Stimulated activated CD8-positive, alpha-beta memory T cell treated with anti-CD3 and anti-CD28 coated beads, Interleukin-4, amount 100 ng/mL, for 4 hours (primary cell): Measurements from ENCODE around the gene CMPK2.
"Not testable (repeated sequence)": the region's sequence is repeated elsewhere in the genome, so short reads cannot be mapped to it uniquely, and the experiment has no call there.

ENCODE experiments used
- DNase-seq, 2 donors: peaks; one replicate each; pipeline ENCODE4 v3.0.0-alpha.2; 2020; ENCODE audit warnings: low read depth in 2 of 2, low spot score in 1 of 2

Gene CMPK2

DNA sequence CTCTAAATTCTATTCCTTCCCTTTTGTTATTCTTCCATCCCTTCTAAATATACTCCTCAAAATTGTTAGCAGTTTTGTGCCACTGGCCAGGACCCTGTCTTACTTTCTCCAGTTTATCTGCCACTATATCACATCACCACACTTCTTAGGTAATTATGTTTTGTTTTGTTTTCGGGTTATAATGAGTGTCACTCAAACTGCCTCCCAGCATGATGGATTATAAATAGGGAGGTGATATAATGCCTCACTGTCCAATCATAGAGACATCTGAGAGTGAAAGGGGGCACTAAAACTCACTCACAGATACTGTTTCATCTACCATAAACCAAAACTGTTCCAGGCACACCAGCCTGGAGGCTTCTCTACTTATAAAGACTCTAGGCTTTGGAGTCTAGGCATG lies 15.3 kb upstream of the CMPK2 start:
- no peak for DNase-seq

DNA sequence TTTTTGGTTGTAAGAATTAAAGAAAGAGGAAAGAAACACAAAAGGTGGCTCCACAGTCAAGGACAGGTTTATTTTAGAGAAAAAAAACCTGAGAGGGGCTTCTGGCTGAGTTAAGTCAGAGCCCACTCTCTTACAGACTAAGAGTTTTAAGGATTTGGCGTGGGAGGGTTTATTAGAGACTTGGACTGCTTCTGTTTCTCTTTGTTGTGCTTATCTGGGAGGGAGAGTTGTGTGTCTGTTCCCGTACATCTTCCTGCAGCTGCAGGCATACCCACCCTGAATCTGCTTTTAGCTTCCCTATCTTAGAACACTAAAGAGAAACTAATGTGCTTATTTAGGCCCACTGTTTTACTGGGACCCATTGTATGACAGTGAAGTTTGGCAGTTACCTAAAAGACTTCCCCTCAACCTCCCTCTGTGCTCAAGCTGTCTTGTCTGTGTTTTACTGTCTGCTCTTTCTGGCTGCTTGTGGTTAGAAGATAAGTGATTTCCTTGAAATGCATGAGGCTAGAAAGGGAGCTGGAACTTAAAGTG lies 14.6 kb upstream of the CMPK2 start:
- no peak for DNase-seq

DNA sequence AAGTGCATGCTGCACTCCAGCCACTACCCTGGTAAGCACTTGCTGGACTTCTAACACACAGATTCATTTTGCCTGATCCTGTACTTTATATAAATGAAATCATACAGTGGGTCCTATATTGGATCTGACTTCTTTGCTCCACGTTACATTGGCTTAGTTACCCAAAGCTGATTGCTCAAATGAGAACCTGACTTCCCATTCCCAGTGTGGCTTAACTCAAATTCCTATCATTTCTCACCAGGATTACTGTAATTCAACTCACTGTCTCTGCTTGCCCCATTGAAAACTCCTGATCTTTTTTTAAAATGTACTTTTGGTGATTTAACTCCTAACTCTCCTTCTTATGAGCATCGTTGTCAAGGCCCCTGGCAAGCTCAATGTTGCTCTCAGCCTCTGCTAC lies 13.3 kb upstream of the CMPK2 start:
- no peak for DNase-seq

DNA sequence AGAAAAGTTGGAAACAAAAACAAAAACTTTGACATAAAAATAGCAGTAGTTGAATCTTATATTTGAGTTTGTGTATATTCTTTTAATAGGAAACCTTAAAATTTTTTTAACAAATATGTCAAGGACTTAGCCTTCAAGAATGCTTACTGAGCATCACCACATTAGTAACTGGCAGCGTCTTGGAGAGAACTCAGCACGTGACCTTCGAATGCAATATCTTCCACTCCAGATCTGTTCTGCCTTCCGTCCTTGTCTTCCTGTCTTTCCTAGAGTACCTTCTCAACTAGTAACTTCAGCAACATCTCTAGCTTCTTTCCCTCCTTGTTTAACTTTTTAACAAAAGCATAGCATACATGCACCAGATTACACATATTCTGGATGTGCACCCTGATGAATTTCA lies 12.8 kb upstream of the CMPK2 start:
- DNase-seq = no peak

DNA sequence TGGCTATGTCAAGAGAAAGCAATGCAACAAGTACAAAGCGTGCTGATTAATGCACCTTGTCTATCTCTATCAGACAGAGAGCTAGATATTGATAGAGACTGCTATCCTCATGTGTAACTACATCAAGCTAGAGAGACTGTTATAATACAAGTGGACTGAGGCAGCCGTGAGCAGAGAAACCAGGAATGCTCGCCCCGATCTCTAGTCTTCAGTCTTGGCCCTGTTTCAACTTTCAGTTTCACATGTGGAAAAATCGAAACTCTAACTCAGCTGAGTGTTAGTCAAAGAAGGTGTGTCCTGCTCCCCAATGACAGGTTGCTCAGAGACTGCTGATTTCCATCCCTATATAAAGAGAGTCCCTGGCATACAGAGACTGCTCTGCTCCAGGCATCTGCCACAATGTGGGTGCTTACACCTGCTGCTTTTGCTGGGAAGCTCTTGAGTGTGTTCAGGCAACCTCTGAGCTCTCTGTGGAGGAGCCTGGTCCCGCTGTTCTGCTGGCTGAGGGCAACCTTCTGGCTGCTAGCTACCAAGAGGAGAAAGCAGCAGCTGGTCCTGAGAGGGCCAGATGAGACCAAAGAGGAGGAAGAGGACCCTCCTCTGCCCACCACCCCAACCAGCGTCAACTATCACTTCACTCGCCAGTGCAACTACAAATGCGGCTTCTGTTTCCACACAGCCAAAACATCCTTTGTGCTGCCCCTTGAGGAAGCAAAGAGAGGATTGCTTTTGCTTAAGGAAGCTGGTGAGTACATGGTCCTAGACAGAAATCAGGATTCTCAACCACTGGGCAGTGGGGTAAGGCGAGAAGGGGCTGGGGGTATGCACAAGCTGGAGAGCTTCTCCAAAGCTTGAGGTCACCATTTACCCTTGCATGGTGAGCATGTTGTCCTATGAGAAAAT lies 11.9 kb upstream of the CMPK2 start, which contains the start of gene RSAD2:
RSAD2 (plus strand) TSS at position 376 of the 903 bp plus-strand sequence; CDS start at position 400, 24 bp downstream.
- no peak for DNase-seq

DNA sequence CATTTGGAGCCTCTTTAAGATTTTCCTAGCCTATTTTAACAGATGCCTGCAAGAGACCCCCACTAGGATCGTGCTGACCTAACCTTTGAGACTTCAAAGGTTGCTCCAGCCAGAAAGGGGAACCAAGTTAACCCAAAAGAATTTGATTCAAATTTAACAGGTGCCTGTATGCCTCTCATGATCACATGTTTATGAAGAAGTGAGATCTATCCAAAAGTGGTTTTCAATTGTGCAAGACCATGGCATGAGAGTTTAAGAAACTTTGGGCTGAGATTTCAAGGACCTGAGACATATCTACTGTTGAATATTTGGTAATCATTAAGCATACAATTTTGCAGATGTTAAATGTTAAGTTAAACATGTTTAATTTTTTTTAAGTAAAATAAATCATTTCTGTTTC lies 10.6 kb upstream of the CMPK2 start:
- DNase-seq = no peak

DNA sequence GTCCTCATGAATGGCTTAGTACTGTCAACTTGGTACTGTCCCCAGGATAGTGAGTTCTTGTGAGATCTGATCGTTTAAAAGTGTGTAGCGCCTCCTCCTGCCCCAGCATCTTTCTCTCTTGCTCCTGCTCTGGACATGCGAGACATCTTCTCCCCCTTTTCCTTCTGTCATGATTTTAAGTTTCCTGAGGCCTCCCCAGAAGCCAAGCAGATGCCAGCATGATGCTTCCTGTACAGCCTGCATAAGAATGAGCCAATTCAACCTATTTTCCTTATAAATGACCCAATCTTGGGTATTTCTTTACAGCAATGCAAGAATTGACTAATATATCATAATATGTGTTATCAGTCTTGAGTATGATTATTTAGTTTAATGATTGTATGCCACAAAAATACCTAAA lies 8.3 kb upstream of the CMPK2 start:
- DNase-seq = no peak

DNA sequence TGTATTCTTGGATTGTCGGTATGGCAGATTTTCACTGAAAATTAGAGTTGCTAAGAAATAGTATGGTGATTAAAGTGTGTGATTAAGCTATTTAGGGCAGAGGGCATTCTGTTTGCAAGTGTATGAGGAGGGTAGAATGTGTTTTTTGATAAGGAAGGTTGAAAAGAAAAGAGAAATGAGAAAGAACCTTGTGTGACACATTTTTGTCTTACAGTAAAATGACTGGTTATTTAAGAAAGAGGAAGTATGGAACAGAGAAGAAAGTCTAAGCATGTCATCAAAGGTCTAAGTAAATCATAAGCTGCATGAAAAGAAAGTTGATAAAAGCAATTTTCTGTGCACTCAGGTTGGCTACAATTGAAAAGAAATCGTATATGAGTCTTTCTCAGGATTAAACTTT lies 6.7 kb upstream of the CMPK2 start:
- DNase-seq = no peak

DNA sequence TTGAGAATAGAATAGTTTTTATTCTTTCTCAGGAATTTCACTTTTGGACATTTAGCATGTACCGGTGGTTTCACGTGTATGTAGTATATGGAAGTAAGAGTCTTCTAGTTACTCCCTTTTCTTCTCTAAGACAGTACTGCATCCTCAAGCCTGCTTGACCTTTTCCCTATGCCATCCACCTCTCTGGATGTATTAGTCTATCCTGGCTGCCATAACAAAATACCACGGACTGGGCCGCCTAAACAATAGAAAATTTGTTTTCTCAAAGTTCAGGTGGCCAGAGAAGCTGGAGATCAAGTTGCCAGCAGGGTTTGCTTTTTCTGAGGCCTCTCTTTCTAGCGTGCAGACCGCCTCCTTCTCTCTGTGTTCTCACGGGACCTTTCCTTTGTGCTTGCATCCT lies 1.3 kb upstream of the CMPK2 start:
- DNase-seq = no peak

DNA sequence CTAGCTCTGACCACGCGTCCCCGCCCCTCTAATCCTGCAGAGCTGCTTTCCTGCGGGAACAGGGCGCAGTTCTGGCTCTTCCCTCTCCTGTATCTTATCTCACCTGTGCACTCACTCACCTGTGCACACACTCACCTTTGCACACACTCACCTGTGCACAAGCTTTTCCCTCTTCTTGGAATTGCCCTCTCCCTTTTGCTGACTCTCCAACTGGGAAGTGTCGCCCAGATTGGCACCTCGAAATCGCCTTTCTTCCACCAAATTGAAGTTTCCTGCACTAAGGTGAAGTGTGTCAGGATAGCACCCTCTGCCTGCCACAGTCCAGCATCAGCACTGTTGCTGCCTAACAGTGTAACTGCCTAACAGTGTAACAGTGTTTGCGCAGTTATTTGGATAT lies 566 bp upstream of the CMPK2 start:
- no peak for DNase-seq

DNA sequence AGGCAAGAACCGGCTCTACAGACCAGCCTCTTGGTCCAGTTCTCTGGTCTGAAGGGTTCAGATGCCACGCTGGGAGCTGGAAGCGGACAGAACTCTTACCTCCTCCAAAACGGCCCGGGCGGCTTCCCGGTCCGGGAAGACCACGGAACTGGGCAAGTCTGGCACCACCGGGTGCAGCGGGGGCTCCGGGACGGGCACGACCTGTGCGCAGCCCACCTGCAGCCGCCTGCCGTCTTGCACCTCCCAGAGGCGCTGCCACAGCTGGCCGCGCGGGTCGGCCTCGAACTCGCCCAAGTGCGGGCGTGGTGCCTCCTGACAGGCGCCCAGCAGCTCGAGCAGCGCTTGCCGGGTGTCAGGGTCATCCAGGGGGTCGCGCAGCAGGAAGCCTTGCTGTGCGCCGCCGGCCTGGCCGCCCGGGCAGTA lies 773 bp downstream of the CMPK2 start:
- no peak for DNase-seq

DNA sequence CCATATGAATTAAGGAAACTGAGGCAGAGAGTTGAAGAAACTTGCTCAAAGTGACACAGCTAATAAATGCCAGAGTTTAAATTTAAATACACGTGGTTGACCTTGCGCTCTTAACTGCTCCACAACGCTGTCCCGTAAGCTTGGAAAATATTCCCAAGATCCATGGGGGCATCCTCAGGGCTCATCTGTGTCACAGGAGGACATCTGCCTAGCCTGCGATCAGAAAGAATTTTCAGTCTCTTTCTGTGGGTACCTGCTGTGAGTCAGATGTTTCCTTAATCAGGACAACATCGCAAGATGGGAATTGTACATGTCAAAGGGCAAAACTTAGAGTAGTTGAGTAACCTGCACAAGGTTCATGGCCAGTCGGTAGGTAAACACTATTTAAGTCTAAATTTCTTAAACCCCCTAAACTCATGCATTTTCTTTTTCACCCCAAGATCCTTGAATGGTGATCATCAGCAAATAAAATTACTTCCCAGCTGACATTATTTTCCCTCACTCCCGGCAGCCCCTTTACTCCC lies 1.4 kb downstream of the CMPK2 start:
- DNase-seq = no peak

DNA sequence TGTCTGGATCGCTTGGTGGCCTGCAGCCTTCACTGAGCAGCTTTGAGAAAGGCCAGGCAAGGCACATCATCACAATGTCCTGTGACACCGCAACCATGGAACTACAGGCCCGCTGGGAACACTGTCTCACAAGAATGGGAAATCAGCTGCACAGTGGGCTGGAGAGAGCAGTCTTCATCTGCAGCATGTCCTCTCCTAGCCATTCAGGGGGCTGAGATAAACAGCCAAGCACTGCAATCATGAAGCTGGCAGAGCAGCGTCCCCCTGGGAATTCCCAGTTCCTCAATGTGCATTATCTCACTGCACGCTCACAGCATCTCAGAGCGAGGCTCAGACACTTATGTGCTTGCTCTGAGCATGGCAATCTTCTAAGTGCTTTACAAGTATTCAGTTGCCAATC lies 1.9 kb downstream of the CMPK2 start:
- no peak for DNase-seq

DNA sequence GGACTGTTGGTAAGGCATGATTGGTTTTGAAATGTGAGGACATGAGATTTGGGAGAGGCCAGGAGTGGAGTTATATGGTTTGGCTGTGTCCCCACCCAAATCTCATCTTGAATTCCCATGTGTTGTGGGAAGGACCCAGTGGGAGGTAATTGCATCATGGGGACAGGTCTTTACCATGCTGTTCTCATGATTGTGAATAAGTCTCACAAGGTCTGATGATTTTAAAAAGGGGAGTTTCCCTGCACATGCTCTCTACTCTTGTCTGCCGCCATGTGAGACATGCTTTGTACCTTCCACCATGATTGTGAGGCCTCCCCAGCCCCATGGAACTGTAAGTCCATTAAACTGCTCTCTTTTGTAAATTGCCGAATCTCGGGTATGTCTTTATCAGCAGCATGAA lies 5.4 kb downstream of the CMPK2 start:
- DNase-seq = no peak

DNA sequence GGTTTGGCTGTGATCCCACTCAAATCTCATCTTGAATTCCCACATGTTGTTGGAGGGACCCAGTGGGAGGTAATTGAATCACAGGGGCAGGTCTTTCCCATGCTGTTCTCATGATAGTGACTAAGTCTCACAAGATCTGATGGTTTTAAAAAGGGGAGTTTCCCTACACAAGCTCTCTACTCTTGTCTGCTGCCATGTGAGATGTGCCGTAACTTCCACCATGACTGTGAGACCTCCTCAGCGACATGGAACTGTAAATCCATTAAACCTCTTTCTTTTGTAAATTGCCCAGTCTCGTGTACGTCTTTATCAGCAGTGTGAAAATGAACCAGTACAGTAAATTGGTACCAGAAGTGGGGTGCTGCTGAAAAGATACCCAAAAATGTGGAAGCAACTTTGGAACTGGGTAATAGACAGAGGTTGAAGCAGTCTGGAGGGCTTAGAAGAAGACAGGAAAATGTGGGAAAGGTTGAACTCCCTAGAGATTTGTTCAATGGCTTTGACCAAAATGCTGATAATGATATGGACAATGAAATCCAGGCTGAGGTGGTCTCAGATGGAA lies 7.2 kb downstream of the CMPK2 start:
- not testable (repeated sequence) for DNase-seq

DNA sequence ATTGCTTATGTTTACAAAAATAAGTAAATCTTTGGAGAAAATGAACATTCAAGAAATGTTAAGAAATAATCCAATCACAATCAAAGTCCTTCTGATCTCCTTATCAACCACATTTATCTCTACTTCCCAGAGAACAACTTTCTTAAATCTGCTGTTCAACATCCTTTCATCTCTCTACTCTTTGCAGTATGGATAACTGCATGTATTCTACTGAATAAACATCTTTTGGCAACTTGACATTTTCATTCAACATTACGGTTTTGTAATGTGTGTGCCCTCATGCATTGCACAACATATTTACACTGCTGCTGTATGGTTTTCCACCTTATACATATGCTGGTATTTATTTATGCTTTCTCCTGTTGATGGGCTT lies 9.2 kb downstream of the CMPK2 start:
- no peak for DNase-seq

DNA sequence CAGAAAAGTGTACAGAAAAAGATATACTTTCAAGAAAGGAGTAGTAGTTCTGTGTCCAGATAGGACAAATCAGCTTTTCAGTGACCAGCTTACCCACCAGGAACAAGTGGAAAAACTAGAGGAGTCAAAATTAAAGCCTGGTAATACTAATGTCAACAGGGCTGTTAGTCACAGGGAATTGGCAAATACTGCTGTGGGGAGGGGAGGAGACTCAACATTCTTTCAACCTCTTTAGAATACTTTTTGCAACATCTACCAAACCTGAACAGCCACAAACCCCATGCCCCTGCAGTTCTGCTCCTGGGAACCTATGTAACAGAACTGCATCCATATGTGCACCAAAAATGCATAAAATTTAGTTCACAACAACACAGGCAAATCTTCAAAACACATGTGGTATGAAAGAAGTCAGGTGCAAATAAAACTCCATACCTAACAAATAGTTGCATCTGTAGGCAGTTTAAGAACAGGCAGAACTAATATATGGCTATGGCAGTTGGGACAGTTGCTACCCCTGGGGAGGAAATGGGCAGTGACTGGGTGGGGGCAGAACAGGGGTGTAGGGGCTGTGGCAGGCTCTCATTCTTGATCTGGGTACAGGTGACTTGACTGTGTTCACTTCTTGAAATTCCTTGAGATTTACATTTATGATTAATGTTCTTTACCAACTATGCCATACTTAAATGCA lies 9.7 kb downstream of the CMPK2 start:
- DNase-seq = no peak

DNA sequence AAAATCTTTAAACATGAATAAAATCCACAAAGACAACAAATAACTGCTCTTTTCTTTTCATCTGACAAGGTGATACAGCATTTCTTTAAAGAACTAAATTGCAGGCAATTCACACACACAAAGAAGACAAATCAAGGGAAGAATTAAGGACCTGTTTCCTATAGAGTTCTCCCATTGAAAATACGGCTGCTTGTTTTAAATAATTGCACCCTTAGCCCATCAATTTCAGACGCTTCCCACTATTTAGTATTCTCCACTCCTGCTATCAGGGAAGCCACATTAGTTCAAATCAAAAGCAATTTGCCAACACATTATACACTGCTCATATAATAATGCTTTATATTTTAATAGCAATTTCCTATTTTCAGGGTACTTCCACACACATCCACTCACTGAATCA lies 11.3 kb downstream of the CMPK2 start:
- DNase-seq = no peak

DNA sequence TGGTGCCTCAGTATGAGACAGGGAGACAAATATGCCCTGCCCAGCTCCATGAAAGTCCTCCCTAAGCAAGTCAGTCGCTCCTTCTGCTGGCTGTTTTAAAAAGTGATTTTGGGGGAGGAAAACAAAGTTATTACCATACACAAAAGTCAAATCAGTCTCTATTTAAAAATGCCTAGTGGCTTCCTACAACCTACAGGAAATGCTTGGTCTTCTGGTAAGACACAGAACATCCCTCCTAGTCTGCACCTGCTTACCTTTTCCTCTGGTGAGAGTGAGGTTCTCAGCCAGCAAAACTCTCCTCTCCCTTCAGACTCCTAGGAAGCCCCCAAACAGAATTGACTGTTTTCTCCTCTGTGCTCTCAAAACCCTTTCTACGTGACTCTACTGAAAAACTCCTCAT lies 13.5 kb downstream of the CMPK2 start:
- no peak for DNase-seq

DNA sequence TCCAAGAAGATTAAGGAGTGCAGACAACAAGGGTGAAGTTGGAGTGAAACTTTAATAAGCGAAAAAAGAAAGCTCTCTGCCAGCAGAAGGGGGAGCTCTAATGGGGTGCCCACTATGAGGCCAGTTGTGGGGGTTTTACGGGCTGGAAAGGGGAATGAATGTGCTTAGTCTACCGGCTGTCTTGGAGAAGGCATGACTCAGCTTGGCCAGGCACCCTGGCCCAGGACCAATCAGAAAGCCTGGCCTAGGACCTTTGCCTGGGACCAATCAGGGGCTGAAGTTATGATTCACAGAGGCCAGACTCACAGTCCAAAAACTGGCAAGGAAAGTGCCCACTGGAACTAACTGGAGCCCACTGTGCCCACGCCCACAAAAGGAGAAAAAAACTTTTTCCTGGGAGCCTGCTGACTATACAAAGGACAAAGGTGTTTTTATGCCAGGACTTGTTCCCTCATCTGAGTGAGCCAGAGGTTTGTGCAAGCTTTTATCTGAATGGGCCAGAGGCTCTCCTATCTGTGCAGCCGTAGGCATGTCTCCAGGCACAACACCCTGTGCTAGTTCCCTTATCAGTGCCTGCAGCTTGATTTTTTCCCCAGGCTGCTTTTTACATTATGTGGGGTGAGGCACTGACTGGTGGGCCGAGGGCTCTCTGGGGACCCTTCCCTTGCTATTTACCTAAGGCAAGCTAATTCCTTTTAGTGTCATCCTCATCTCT lies 18.6 kb downstream of the CMPK2 start:
- DNase-seq = no peak

DNA sequence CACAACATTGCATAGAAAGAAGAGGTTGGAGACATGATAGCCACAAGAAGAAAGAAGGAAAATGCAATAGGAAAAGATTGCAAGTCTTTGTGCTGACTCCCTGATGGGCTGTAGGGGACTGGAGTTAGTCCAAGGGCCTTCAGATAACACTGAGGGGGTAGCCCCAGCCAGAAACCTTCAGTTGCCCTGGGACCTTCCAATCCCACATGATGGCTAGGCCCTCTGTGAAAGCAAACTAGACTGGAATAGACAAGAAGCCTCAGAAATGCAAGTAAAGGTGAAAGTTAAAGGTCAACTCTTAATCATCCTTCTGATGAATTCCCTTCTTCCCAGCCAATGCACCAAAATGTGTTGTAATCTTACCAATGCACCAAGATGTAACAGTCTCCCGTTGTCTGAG lies 19.2 kb downstream of the CMPK2 start:
- DNase-seq = no peak
